ENCODE measurements around the gene IL1R1. TPM values are rescaled to one million over a fixed set of nuclear protein-coding genes. Genes with fewer than 3 reads are reported as not detected.

The IL1R1 gene
- total RNA-seq, 1 experiment from 2014 or later = 0.39 TPM

- Histone ChIP-seq H2BK120ac (ENCODE audit: low read depth, low read length, poor library complexity, severe bottlenecking) (no peak overlapping the region), H3K9ac (ENCODE audit: extremely low read depth, insufficient read length, low read length) (no peak overlapping the region), H2BK12ac (ENCODE audit: insufficient read length, low read depth, low read length) (no peak overlapping the region), H2BK5ac (ENCODE audit: insufficient read length, low read length) (no peak overlapping the region), H3K23ac (ENCODE audit: insufficient read length, low read depth, low read length) (no peak overlapping the region), H3K9me3 (ENCODE audit: control insufficient read depth, low read depth, low read length) (no peaks in the 10 kb centered on the region), H2BK15ac (ENCODE audit: low read depth, low read length) (no peak overlapping the region), H3K18ac (ENCODE audit: insufficient read length, low read depth, low read length) (no peak overlapping the region), H3K27me3 (ENCODE audit: insufficient read depth, low read length) (no peaks in the 10 kb centered on the region), H3K4me1 (ENCODE audit: insufficient read depth, low read length) (no peaks in the 10 kb centered on the region), H4K5ac (ENCODE audit: insufficient read length, low read depth, low read length) (no peak overlapping the region), H3K4me2 (ENCODE audit: insufficient read depth, insufficient read length, low read length) (no peak overlapping the region), H4K8ac (replicated peaks; ENCODE audit: insufficient read length, low read depth, low read length) (no peak overlapping the region), H3K14ac (ENCODE audit: insufficient read depth, low read length) (no peak overlapping the region), H2BK20ac (ENCODE audit: low read depth, low read length, poor library complexity, severe bottlenecking) (no peak overlapping the region), H4K20me1 (ENCODE audit: control insufficient read depth, insufficient read depth, insufficient read length) (no peaks in the 10 kb centered on the region), H4K91ac (ENCODE audit: insufficient read length, low read depth, low read length) (no peak overlapping the region), H3K56ac (ENCODE audit: insufficient read length, low read depth, low read length) (no peak overlapping the region), H3K4ac (ENCODE audit: low read depth, low read length) (no peak overlapping the region), H3K23me2 (ENCODE audit: insufficient read length, low read depth, low read length, poor library complexity, severe bottlenecking) (no peaks in the 10 kb centered on the region), H3K79me2 (ENCODE audit: insufficient read depth, low read length) (no peaks in the 10 kb centered on the region), H2AFZ (ENCODE audit: low read length) (no peak overlapping the region), H3K79me1 (ENCODE audit: insufficient read depth, low read depth, low read length, poor library complexity, severe bottlenecking) (no peaks in the 10 kb centered on the region), H3K27ac (ENCODE audit: insufficient read length, low read depth, low read length) (no peak overlapping the region), H3T11ph (ENCODE audit: low read length) (no peak overlapping the region), H2AK5ac (ENCODE audit: insufficient read length, low read length) (no peak overlapping the region)
- peaks cover 2 to 6% of the 10 kb centered on the region in 2 experiments; a peak in 2 of 5 replicates for H3K9me3 Mint-ChIP-seq
- H3K27me3 Mint-ChIP-seq (ENCODE audit: low read depth) = no peaks in the 10 kb centered on the region; the same call in 1 of the 2 replicates
- no peaks in the 10 kb centered on the region for H3K4me1 Mint-ChIP-seq
- H3K4me3 Mint-ChIP-seq = no peak overlapping the region
- no peak for TF ChIP-seq CTCF (conservative IDR thresholded peaks at IDR 0.05)
- no peak overlapping the region for H3K27ac Mint-ChIP-seq
- H3K36me3 Mint-ChIP-seq (ENCODE audit: insufficient read depth in 1 of 3, low read depth in 3 of 3) = no peaks in the 10 kb centered on the region
- no CpG with 5 or more reads among the region's 1 CpG for WGBS (ENCODE audit: extremely low coverage, insufficient read length, low lambda C conversion rate)
- DNase-seq = no peak
Measured at GRCh38 chr2:102209474-102209873, 66.9 kb downstream of the IL1R1 start.
